Upper lobe of right lung (tissue), 1 donor: ENCODE data around the gene STMN1. TPM values are rescaled to one million over a fixed set of nuclear protein-coding genes. Genes with fewer than 3 reads are reported as not detected.

Experiments used
- ATAC-seq: fragments of 200-7000 bp; cut with Tn5 transposase; one replicate; pipeline ENCODE4 v1.9.1; 2020; ENCODE audit warnings: mild to moderate bottlenecking, moderate library complexity
- DNase-seq: peaks from one replicate; pipeline ENCODE4 v3.0.0-alpha.2; 2020
- H3K27ac ChIP-seq: fragments of 200-600 bp; one replicate; pipeline ENCODE4 v1.8.0; 2022
- H3K27me3 ChIP-seq: fragments of 200-600 bp; one replicate; pipeline ENCODE4 v1.8.0; 2022; ENCODE audit warnings: mild to moderate bottlenecking
- H3K36me3 ChIP-seq: fragments of 200-600 bp; one replicate; pipeline ENCODE4 v1.8.0; 2022
- H3K4me1 ChIP-seq: fragments of 200-600 bp; one replicate; pipeline ENCODE4 v1.8.0; 2022
- H3K4me3 ChIP-seq: fragments of 200-600 bp; one replicate; pipeline ENCODE4 v1.8.0; 2022; ENCODE audit warnings: mild to moderate bottlenecking
- H3K9me3 ChIP-seq: fragments of 200-600 bp; one replicate; pipeline ENCODE4 v1.8.0; 2022
- intact Hi-C: fragments of 100-400 bp; cut with DNase I; formaldehyde crosslinking; loops from one replicate; pipeline ENCODE4 v1.11.0; 2022
- total RNA-seq: library from RNA; stranded (reverse); fragmentation: NEBNext Ultra II Directional; extraction: Animal tissue kit (Norgen Biotek cat#: 25700); gene quantifications from one replicate; pipeline ENCODE4 v1.2.1, GENCODE V29; 2021
- TF ChIP-seq, protein P1 (sequence below): fragments of 200-600 bp; IDR thresholded peaks from one replicate; pipeline ENCODE4 v1.8.0; 2022; ENCODE audit warnings: antibody characterized with exemption
- donor health status: DM: no; HTN: yes; CAD: no; lungs with severe emphysema.

Gene STMN1
- total RNA-seq, 1 donor from 2014 or later, result 42.5 TPM

DNA sequence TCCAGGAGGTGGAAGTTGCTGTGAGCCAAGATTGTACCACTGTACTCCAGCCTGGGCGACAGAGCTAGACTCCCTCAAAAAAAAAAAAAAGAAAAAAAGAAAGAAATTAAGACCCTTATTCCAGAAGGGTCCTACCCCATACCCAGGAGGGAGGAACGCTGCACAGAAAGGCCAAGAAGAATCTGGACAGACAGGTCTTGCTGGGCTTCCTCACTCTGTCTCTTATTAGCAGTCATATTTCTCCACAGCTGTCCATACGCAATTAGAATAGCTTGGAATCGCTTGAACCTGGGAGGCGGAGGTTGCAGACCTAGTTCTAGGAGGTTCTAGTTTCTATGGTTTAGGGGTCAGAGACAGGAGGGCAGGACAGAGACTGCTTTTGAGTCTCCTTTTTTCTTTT lies 27.5 kb downstream of the STMN1 start:
- DNase-seq, result no peak
- H3K4me3 ChIP-seq, result no peak overlapping the region
- intact Hi-C loops, result no loop called here

GRCh38 chr1:25877155-25877554 lies 29.1 kb downstream of the STMN1 start:
- TF ChIP-seq, protein P1, sequence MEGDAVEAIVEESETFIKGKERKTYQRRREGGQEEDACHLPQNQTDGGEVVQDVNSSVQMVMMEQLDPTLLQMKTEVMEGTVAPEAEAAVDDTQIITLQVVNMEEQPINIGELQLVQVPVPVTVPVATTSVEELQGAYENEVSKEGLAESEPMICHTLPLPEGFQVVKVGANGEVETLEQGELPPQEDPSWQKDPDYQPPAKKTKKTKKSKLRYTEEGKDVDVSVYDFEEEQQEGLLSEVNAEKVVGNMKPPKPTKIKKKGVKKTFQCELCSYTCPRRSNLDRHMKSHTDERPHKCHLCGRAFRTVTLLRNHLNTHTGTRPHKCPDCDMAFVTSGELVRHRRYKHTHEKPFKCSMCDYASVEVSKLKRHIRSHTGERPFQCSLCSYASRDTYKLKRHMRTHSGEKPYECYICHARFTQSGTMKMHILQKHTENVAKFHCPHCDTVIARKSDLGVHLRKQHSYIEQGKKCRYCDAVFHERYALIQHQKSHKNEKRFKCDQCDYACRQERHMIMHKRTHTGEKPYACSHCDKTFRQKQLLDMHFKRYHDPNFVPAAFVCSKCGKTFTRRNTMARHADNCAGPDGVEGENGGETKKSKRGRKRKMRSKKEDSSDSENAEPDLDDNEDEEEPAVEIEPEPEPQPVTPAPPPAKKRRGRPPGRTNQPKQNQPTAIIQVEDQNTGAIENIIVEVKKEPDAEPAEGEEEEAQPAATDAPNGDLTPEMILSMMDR, result no peak
- peaks cover 15% of the 10 kb centered on the region for H3K4me1 ChIP-seq
- DNase-seq (no peak), ATAC-seq (no peak)
- H3K4me3 ChIP-seq, result no peak overlapping the region
- H3K27ac ChIP-seq, result no peak overlapping the region
- no peaks in the 10 kb centered on the region for H3K9me3 ChIP-seq
- H3K36me3 ChIP-seq, result no peaks in the 10 kb centered on the region
- H3K27me3 ChIP-seq, result no peaks in the 10 kb centered on the region
- intact Hi-C loops, result no loop called here

More for the DNA sequence above, 27.5 kb downstream of the STMN1 start:
- ATAC-seq, result no peak
- Histone ChIP-seq H3K36me3 (no peaks in the 10 kb centered on the region), H3K9me3 (no peaks in the 10 kb centered on the region), H3K27me3 (no peaks in the 10 kb centered on the region), H3K27ac (no peak overlapping the region), H3K4me1 (peaks cover 9% of the 10 kb centered on the region)
- TF ChIP-seq, protein P1, result no peak

DNA sequence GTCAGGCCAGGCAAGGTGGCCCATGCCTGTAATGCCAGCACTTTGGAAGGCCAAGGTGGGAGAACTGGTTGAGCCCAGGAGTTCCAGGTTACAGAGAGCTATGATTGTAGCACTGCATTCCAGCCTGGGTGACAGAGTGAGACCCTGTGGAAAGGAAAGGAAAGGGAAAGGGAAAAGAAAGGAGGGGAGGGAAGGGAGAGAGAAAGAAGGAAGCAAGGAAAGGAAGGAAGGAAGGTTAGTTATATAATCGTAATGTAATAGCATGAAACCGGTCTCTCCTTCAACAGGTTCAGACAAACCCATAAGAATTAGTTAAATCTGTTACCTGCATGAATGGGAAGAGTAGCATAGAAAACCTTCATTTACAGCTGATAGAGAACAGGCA lies 29.5 kb downstream of the STMN1 start:
- Histone ChIP-seq H3K4me1 (peaks cover 19% of the 10 kb centered on the region), H3K27ac (peak overlapping the region; percentile 83), H3K36me3 (no peaks in the 10 kb centered on the region), H3K9me3 (no peaks in the 10 kb centered on the region), H3K4me3 (no peak overlapping the region), H3K27me3 (no peaks in the 10 kb centered on the region)
- DNase-seq, result no peak
- TF ChIP-seq, protein P1, result no peak
- ATAC-seq, result no peak
- intact Hi-C loops, result no loop called here

DNA sequence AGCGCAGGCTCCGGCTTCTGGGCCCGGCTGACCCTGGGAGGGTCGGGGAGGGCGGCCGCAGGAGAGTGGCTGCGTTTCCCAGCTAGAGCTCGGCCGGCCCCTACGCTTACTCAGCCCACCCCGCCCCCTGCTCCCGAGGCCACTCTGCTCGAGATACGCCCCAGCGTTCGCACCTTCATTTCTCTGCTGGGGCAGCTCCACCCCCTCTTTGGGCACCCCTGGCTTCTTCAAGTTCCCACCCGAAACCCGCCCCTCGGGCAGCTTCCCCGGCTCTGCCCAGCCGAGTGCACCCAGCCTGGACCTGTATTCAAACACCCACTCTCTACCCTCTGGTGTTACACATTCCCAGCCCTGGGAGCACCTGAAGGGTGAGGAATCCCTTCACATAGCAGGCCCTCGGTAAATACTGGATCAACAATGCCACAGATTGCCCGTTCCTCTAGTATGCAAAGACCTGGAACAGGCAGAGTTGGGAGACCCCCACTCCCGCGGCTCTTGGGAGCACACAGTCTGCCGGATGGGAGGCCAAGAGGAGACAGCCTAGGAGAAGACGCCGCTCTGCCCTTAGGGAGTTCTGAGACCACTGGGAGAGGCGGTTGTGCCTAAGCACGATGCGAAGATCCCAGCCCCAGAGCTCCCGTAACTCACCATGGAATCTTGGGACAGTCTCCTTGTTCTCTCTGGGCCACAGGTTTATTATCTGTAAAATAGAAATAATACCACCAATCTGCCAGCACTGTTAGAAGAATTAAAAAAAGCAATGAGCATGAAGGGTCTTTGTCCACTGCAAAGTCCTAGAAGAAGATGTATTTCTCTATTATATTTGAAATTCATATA lies 30.1 kb downstream of the STMN1 start:
- Histone ChIP-seq H3K4me3 (peak overlapping the region; percentile 69), H3K27ac (peak overlapping the region; percentile 83), H3K27me3 (no peaks in the 10 kb centered on the region), H3K9me3 (no peaks in the 10 kb centered on the region), H3K36me3 (no peaks in the 10 kb centered on the region), H3K4me1 (peaks cover 25% of the 10 kb centered on the region)
- ATAC-seq, result peak; percentile 66
- intact Hi-C loops, result no loop called here
- peak; percentile 80 for DNase-seq
- TF ChIP-seq, protein P1, result no peak

DNA sequence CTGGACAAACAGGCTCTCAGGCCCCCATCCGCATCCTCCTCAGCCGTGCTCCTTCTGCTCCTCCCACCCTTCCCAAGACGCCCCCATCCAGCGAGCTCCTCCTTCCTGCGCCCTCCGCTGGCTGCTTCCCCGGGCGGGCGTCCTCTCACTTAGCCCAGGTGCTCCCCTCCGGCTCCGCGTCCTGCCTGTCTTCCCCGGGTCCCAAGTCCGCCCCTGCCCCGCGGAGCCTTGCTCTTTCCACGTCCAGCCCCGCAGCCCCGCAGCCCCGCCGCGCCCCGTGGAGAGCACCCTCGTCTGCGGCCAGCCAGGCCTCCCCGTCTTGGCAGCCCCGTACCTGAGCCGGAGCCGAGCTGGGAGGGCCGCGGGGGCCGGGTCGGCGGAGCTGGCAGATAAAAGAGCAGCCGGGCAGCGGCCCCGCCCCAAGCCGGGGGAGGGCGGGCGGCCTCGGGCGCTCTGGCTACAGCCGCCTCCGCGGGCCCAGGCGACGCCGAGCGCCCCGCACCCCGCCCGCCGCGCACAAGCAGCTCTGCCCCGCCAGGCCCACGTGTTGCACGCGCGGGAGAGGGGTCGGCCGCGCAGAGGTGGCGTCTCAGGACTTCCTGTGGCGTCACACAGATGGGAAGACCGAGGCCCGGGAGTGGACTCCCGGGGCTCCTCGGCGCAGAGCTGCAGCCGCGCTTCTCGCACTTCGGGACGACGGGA lies 30.9 kb downstream of the STMN1 start, which contains the start of gene PAQR7:
TSS of gene PAQR7 (minus strand) at position 555 of the 702 bp plus-strand sequence. CDS start 11,869 bp downstream, outside the sequence.
- H3K9me3 ChIP-seq, result no peaks in the 10 kb centered on the region
- no peaks in the 10 kb centered on the region for H3K36me3 ChIP-seq
- peak; percentile 91 for ATAC-seq

More for the DNA sequence above, 30.9 kb downstream of the STMN1 start, which contains the start of gene PAQR7:
- peak; percentile 90 for DNase-seq
- TF ChIP-seq, protein P1, result no peak
- Histone ChIP-seq H3K27ac (peak within 1 kb of the TSS; percentile 83), H3K4me1 (peaks cover 28% of the 10 kb centered on the region), H3K27me3 (no peaks in the 10 kb centered on the region), H3K4me3 (peak within 1 kb of the TSS; percentile 69)
- intact Hi-C loops, result no loop called here
